Cerebellar nuclear complex (tissue), 1 donor: ENCODE data around the gene LRGUK.

ENCODE experiments used
- DNase-seq, 2 experiments: peaks; one replicate each; lab custom pipeline; 2025; lab: John Stamatoyannopoulos, UW

Gene LRGUK

DNA sequence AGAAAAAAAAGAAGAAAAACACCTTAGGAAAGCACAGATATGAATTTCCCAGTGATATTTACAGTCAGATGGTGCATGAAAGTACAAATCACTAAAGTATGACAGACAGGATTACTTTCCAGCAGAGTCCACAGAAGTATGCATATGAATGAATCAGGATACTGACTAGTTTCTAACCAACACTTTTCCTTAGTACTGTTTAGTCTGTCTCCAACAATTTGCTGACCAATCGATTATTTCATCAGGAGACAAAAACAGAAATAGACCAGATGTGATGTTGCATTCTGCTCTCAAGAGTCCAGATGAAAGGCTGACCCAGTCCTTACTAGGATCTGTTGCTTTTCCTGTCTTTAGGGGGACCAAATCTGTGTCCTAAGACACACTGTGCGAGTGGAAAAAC is 175.0 kb downstream of the LRGUK start:
- no peak for DNase-seq

DNA sequence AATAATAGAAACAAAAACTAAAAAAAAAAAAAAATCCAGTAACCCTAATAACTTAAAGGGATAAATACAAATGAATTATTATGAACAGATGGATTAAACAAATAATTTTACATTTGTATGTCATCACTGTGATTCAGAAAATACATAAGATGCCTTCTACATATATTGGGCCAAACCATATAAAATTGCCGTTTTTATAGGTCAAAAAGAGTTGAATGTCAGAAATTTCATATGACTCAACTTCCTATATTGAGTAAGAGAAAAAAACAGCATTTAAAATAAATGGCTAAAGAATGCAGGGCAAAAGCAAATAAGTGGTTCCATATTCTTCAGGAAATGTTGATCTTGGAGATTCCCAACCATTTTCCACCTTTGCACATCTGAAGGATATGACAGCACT is 180.2 kb downstream of the LRGUK start:
- DNase-seq, result no peak

DNA sequence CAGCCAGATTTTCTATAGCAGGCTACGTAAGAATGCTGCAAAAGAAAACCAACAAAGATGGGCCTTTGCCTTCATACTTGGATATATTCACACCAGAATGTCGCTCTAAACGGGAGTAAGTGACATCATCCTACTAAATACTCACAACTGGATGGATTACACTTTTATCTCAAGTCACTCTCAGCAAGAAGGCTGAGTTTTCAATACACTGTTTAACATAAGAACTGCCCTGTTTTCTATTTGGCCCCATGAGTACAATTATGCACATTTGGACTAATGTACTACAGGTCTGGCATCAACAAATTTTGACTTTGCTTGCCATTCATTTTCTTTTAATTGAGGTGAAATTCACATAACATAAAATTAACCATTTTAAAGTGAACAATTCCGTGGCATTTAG is 181.4 kb downstream of the LRGUK start:
- no peak for DNase-seq

DNA sequence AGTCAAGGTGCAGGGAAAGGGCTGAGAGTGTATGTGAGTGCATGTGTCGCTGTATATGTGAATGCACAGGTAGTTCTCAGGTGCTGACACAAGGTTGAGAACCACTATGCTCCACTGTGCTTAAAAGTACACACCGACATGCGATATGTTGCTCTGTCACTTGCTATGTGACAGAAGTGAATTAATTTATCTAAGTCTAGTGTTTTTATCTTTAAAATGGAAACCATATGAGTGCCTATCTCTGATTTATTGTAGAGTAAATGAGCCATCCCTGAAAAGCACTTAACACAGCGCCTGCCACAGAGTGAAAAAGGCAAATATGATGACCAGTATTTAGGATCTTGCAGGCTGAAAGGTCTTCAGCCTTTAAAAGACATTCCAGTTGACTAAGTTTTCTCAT is 184.7 kb downstream of the LRGUK start:
- no peak for DNase-seq

DNA sequence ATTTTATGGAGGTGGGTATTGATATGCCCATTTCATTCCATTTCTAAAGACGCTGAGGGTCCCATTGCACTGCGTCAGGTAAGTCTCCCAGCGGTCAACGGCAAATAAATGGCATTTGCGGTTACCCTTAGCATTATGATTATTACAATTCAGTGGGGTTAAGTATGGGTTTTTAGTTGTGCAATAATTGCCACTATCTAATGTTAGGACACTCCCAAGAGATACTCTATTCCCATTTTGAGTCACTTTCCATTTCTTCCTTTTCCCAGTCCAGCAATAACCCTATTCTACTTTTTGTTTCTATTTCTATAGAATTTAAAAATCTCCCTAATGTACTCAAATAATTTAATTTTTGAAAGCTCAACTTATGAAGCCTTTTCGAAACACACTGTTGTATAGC is 185.6 kb downstream of the LRGUK start:
- no peak for DNase-seq

DNA sequence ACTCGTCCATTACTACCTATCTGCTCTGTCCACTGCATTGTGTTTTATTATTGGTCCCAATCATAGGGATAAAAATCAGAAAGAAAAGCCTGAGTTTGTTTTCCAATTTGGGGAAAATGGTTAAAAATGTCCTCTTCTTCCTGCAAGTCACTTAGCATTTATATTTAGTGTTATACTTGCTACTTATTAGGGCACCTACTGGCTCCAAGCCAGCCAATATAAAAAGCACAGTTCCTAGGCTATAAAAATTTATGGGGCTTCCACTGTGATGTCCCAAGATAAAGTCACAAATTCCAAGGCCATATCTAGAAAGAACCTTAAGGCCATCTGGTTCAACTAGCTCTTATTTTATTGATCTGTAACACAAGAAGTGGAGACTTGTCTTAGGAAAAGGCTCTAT is 186.4 kb downstream of the LRGUK start:
- no peak for DNase-seq
